ENCODE results near the gene SPEF1.
A peak's percentile ranks its signal among the peaks of the same experiment; 100 is the strongest.

The SPEF1 gene

GRCh38 chr20:3787324-3788014 lies 6.2 kb upstream of the SPEF1 start:
- no peak for DNase-seq (ENCODE audit: low spot score)

DNA sequence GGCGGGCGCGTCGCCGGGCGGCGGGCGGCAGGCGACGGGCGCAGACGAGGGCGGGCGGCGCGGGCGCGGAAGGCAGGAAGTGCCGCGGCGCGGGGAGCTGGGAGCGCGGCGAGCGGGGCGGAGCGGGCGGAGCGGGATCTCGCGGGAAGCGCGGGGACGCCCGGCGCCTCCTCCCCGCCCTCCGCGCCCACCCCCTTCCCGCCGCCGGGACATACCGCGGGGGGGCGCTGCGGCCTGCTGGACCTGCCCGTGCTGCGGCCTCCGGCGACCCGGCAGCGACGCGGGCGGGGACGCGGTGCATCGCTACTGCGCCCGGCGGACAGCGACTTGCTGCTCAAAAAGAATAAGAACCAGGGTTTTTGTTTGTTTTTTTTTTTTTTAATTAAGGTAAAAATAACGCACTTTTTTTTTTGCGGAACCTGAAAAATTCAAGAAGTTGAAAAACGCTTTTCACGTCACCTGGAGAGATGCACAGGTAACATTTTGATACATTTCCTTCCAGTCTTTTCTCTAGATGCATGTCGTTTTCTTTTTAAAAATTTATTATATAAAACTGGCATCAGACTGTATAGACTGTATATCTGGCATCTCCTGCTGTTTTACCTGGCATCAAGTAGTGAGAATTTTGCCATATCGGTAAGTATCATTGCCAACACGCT lies 5.5 kb upstream of the SPEF1 start, which contains the start of gene CENPB:
TSS of gene CENPB (minus strand) at position 76 of the 659 bp plus-strand sequence. CDS start 257 bp downstream, outside the sequence.
- DNase-seq (ENCODE audit: low spot score) = peak; percentile 92

DNA sequence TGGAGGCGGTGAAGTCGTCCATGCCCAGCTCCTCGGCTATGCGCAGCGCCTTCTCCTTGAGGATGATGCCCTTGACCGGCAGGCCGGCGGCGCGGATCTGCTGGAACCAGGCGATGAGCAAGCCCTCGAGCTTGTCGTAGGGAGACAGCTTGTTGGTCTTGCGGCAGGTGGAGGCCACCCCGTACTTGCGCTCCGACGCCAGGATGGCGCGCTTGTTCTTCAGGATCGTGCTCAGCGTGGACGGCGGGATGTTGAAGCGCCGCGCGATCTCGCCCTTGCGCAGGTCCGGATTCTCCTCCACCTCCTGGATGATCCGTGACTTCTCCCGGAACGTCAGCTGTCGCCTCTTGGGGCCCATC lies 4.9 kb upstream of the SPEF1 start:
- peak; percentile 30 for DNase-seq (ENCODE audit: low spot score)

DNA sequence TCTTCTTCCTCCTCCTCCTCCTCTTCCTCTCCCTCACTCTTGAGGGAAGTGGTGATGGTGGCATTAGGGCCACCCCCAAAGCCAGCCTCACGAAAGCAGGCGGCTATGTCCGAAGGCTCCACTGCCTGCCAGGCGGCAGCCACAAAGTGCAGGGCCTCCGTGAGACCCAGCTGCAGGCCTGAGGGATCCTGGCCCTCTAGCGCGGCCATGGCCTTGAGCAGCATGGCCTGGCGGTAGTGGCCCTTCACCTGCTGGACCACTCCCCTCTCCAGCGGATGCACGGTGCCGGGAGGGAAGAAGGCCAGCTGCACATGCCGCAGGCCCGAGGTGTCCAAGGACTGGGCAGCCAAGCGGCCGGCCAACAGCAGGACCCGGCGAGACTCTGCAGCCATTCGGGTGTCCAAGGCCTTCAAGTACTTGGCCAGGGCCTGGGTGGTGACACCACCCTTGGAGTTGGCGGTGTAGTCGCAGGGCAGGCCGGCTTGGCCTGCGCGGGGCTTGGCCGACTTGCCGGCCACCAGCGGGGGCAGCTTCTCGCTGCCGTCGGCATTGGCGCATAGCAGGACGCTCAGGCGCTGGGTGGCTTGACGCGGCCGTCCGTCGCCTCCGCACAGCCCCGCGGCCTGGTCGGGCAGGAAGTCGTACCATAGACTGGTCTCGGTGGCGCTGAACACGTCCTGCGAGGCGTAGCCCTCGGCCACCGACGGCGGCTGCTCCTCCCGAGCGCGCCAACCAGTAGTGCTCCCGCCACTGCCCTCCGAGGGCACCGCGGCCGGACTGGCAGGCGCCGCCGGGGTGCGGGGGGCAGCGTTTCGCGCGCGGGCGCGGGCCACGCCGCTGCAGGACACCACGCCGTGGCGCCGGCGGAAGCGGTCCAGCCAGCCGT lies 4.2 kb upstream of the SPEF1 start:
- no peak for DNase-seq (ENCODE audit: low spot score)

DNA sequence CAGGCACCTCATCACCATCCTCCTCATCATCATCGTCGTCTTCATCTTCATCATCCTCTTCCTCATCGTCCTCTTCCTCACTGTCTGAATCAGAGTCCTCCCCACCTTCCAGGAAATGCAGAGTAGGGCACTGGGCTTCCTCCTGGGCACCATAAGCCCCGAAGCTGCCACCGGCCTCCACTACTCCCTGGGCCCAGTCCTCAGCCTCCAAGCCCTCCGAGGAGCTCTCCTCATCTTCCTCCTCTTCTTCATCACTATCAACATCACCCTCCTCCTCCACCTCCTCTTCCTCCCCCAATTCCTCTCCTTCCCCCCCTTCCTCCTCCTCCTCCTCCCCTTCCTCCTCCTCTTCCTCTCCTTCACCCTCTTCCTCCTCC lies 3.6 kb upstream of the SPEF1 start:
- DNase-seq (ENCODE audit: low spot score) = no peak

DNA sequence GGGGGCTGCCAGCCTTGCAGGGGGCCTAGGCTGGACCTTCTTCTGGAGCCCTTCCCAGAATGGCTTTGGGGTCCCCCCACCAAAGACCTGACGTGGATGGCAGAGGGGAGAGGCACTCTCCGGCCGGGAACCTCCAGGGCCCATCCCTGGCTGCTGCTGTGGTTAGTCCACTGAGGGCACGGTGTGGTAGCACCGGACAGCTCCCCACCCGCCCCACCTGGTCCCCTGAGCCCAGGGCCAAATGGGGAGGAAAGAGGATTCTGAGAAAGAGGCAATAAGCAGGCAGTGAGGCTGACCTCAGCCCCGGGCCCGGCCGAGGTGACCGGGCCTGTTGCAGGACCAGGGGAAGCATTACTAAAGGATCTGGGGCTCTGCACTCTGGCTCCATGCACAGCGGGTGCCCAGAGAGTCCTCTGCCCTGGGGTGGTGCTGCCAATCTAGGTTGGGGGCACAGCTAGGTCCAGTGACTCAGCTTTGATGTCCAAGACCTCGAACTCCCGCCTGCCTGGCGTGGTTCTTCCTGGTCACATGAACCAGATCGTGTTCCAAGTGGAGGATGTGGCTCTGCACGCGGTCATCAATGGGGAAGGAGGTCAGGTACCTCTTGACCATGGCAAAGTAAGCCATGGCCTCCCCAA lies 3.1 kb upstream of the SPEF1 start:
- no peak for DNase-seq (ENCODE audit: low spot score)

DNA sequence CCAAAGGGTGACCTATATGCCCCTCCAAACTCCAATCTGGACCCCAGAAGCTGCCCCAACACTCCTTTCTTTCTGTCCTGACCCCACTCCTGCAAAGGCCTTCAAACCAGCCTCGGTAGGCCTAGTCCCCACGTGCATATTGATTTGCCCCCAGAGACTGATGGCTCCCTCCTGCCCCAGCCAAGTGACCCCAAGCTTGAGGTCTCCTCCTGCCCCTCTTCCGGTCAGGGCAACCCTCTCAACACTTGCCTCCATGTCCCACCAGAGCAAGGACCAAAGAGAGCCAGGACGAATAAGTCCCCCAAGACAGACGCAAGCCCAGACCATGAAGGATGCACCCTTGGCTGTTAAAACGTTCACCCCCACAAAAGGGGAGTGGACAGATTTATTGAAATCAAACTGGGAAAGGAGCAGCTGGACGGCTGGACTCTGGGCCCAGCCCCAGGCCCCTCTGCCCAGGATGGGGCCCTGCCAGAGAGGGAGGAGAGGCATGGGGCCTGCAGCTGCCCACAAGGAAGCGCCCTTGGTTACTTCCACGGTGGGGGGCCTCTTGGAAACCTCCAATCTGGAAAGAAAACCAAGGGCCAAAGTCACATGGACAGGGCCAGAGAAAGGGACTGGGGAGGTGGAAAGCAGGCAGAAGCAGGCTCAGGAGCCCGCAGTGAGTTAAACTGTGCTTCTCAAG lies 2.4 kb upstream of the SPEF1 start:
- no peak for DNase-seq (ENCODE audit: low spot score)

DNA sequence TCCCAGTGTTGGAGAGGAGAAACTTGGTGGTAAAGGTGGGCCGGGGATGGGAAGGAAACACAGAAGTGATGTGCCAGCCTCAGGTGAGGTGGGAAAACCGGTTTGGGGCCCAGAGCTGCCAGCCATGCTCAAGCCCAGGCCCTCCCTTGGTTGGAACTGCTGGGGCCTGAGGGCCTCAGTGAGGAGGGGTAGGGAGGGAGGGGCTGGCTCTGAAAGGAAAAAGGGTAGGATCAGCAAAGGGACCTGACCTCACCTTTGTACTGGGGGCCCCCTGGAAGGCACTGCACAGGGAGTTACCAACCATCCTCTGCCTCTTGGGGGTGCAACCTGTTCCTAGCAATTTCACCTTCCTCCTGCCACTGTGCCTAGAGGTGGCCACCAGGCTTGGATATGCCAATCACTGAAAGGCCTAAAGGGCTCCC lies 1.8 kb upstream of the SPEF1 start:
- DNase-seq (ENCODE audit: low spot score) = no peak

DNA sequence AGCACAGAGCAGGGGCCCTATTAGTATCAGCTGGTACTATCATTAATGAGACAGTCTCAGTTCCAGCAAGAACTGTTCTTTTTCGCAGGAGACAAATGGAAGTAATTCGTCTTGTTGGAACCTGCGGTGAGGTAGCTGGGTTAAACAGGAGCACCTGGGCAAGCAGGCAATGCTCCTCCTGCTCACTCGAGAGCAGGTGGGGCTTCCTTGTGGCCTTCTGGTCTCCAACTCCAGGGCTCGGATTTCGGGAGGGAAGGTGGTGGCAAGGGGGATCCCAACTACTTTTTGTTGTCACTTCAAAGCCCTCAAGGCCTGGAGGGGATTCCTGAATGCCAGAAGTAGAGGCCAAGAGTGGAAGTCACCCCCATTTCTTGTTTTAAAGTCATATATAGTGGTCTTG lies 1.3 kb upstream of the SPEF1 start:
- DNase-seq (ENCODE audit: low spot score) = no peak

- no peak for DNase-seq (ENCODE audit: low spot score)
Observed at GRCh38 chr20:3778976-3779375, 2.3 kb downstream of the SPEF1 start.

DNA sequence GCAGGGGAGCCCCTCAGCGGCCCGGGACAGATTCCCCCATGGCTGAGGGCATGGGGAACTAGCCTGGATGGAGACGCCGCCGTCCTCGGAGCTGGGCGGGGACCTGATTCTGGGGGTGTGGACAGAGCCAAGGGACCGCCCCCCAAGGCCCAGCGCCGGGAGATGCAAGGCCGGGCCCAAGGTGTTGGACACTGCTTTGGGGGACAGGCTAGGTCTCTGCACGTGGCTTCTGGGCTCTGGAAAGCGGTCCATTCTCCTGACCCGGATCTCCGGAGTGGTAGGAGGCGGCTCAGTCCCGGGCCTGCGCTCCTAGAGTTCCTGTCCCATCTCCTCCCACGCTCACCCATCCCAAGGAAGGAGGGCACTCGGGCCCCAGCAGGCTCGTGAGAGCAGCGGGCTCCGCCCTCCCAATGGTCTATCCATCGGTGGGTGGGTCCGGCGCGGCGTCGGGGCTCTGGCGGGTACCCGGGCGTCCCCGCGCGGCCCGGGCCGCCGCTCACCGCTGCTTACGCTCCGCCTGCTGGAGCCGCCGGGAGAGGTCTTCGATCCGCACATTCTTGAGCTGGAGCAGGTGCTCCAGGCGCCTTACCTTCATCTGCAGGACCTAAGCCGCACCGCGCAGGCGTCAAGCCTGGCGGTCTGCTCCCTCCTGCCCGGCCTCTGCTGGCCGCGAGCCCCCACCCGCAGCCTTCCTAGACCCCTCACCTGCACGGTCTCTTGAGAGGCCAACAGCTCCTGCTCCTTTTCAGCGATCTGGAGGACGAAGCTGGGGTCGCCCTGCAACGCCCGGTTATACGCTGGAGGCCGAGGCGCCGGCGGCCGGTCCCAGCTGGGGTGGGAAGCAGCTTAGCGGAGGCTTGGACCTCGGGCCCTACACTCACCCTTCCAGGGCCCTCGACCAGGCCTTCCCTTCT lies 3.3 kb downstream of the SPEF1 start:
- DNase-seq (ENCODE audit: low spot score) = peak; percentile 38

DNA sequence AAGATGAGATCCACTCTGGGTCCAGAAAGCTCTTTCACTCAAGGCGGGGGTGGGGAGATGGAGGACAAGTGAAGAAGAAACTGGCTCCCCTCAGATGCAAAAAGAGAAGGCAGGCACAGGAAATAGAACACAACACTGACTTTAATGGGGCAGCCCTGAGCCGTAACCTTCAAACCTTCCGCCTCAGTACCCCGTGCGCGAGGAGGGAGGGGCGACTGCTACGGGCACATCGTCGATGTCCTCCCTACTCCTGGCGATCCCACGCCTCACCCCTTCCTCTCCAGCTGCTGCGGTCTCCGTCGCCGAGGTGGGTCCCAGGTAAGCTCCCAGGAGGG lies 3.9 kb downstream of the SPEF1 start:
- DNase-seq (ENCODE audit: low spot score) = peak; percentile 16

DNA sequence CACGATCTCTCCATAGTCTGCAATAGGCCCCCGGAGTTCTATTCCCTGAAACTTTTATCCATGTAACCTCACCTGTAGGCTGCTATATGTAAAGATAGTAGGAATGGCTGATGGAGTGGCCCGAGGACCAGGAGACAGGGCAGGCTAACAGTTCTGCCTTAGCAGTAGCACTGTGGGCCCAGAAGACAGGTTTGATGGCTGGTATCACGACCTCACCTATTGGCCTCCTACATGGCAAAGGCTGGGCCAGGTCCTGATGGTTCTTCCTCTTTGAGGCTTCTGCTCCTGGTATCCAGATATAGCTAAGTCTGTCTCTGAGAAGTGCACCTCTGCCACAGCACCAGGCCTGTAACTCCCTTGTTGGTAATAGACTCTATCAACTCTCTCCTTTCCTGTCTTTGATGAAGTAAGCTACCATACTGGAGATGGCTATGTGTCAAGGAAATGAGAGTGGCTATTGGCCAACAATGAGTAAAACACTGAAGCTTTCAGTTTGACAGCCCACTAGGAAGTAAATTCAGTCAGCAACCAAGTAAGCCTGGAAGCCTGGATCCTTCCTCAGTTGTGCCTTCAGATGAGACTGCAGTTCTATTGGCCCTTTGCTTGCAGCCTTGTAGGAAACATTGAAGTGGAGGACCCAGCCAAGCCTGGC lies 5.7 kb downstream of the SPEF1 start:
- no peak for DNase-seq (ENCODE audit: low spot score)

DNA sequence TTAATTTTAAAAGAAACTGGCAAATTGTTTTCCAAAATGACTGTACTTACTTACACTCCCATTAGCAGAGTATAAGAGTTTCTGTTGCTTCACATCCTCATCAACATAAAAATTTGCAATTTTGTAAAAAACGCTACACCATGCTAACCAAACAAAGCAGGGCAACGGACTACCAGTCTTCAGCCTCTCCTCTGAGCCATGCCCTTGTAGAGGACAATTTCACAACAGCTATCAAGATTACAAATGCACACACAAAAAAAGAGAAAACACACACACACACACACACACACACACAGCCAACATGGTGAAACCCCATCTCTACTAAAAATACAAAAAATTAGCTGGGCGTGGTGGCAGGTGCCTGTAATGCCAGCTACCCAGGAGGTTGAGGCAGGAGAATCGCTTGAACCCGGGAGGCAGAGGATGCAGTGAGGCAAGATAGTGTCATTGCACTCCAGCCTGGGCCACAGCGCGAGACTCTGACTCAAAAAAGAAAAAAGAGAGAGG lies 9.6 kb downstream of the SPEF1 start:
- DNase-seq (ENCODE audit: low spot score) = no peak

- DNase-seq (ENCODE audit: low spot score) = peak; percentile 78
Observed at GRCh38 chr20:3768342-3769130, 12.7 kb downstream of the SPEF1 start.

DNA sequence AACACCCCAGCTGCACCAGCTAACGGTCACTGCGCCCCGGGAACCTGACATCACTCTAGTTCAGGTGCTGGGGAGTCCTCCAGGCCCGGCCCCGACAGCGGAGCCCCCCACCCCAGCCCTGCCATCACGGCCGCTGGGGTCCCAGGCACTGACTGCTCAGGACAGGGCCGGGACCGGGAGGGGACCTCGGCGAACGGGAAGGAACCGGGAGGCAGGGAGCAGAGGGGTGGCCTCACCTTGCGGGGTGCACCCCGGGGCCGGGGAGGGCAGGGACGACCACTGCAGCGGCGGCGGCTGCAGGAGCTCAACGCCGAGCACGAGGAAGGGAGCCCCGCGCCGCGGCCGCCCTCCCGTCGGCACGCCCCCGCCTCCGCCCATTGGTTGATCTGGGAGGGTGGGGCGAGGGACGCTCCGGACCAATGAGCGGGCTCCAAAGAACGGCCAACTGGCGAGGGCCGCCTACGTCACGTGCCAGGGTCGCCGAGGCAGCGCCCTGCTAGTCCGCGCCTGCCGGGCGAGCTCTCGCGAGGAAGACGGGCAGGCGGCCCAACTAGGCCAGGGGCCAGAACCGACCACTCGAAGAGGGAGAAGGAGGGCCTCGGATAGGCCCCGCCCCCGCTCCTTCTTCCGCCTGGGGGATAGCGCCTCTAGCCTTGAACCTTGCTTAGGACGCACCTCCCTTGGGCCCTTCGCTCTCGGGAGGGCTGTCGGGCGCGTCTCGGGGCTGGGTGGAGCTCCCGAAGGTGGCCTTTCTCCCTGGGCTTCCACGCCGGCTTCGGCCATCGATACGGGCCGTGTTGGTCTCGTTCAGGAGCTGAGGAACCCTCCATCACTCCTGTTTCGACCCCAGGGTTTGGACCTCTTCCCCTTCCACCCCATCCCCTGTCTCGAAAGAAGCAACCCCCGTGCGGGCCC lies 13.6 kb downstream of the SPEF1 start, which contains the start of gene ADISSP:
TSS of gene ADISSP (minus strand) at position 327 of the 915 bp plus-strand sequence. CDS start 7,653 bp downstream, outside the sequence.
- DNase-seq (ENCODE audit: low spot score) = peak; percentile 98

- no peak for DNase-seq (ENCODE audit: low spot score)
Observed at GRCh38 chr20:3767110-3767426, 14.2 kb downstream of the SPEF1 start.

GRCh38 chr20:3766422-3767109 lies 14.7 kb downstream of the SPEF1 start:
- DNase-seq (ENCODE audit: low spot score) = no peak
